Left ventricle myocardium inferior (tissue), 1 donor: ENCODE data around the gene ISYNA1. TPM values are rescaled to one million over a fixed set of nuclear protein-coding genes. Genes with fewer than 3 reads are reported as not detected.
A peak's percentile ranks its signal among the peaks of the same experiment; 100 is the strongest.

Experiments used
- DNase-seq: peaks from one replicate; pipeline ENCODE4 v3.0.0-alpha.2; 2020
- H3K27ac ChIP-seq: fragments of 200-600 bp; replicated peaks from 2 replicates; pipeline ENCODE4 v1.8.0; 2021
- H3K27me3 ChIP-seq: fragments of 200-600 bp; 2 replicates; pipeline ENCODE4 v1.8.0; 2021; ENCODE audit warnings: low read depth
- H3K36me3 ChIP-seq: fragments of 200-600 bp; 2 replicates; pipeline ENCODE4 v1.8.0; 2021
- H3K4me1 ChIP-seq: fragments of 200-600 bp; 2 replicates; pipeline ENCODE4 v1.8.0; 2021
- H3K4me3 ChIP-seq: fragments of 200-600 bp; 2 replicates; pipeline ENCODE4 v1.8.0; 2021; ENCODE audit warnings: mild to moderate bottlenecking, moderate library complexity
- H3K9me3 ChIP-seq: fragments of 200-600 bp; replicated peaks from 2 replicates; pipeline ENCODE4 v1.8.0; 2021
- CTCF ChIP-seq: fragments of 200-600 bp; IDR thresholded peaks from 2 replicates; pipeline ENCODE4 v1.8.0; 2021; ENCODE audit warnings: antibody characterized with exemption, mild to moderate bottlenecking, borderline replicate concordance
- intact Hi-C: fragments of 100-400 bp; cut with micrococcal nuclease; formaldehyde crosslinking; loops from one replicate; pipeline ENCODE4 v1.11.0; 2022
- total RNA-seq: library from RNA; stranded (reverse); fragmentation: NEBNext Ultra II Directional; extraction: Animal tissue kit (Norgen Biotek cat#: 25700); gene quantifications from one replicate; pipeline ENCODE4 v1.2.1, GENCODE V29; 2021
- donor health status: DM: no; HTN: yes; CAD: no; lungs with severe emphysema.

ISYNA1 gene
- total RNA-seq, 1 donor from 2014 or later: 24.1 TPM

GRCh38 chr19:18425515-18426415, 12.2 kb downstream of the ISYNA1 start:
- Histone ChIP-seq H3K9me3 (no peaks in the 10 kb centered on the region), H3K27ac (peak overlapping the region; percentile 78), H3K4me3 (peak overlapping the region; percentile 8), H3K36me3 (no peaks in the 10 kb centered on the region), H3K4me1 (peaks cover 85% of the 10 kb centered on the region), H3K27me3 (no peaks in the 10 kb centered on the region)
- intact Hi-C loops: no loop called here
- TF ChIP-seq CTCF: peak; percentile 37
- peak; percentile 78 for DNase-seq

GRCh38 chr19:18424890-18425514, 12.9 kb downstream of the ISYNA1 start:
- peak overlapping the region; percentile 78 for H3K27ac ChIP-seq
- H3K4me1 ChIP-seq: peaks cover 89% of the 10 kb centered on the region
- no peaks in the 10 kb centered on the region for H3K9me3 ChIP-seq
- no peak for TF ChIP-seq CTCF
- H3K4me3 ChIP-seq: no peak overlapping the region
- intact Hi-C loops: no loop called here
- H3K27me3 ChIP-seq: no peaks in the 10 kb centered on the region
- DNase-seq: no peak
- H3K36me3 ChIP-seq: no peaks in the 10 kb centered on the region

GRCh38 chr19:18424122-18424889, 13.6 kb downstream of the ISYNA1 start:
- Histone ChIP-seq H3K36me3 (no peaks in the 10 kb centered on the region), H3K27me3 (no peaks in the 10 kb centered on the region), H3K9me3 (no peaks in the 10 kb centered on the region), H3K27ac (no peak overlapping the region), H3K4me1 (peaks cover 86% of the 10 kb centered on the region), H3K4me3 (no peak overlapping the region)
- no peak for TF ChIP-seq CTCF
- intact Hi-C loops: no loop called here
- DNase-seq: no peak

- DNase-seq: no peak
- Histone ChIP-seq H3K27me3 (peaks cover 1% of the 10 kb centered on the region), H3K4me3 (no peak overlapping the region), H3K4me1 (peaks cover 83% of the 10 kb centered on the region), H3K9me3 (no peaks in the 10 kb centered on the region), H3K27ac (no peak overlapping the region), H3K36me3 (no peaks in the 10 kb centered on the region)
- intact Hi-C loops: no loop called here
- no peak for TF ChIP-seq CTCF
Observed at GRCh38 chr19:18423258-18424020, 14.5 kb downstream of the ISYNA1 start.
